Subcutaneous adipose tissue (tissue), 4 donors: ENCODE data around the gene MTA3. TPM values are rescaled to one million over a fixed set of nuclear protein-coding genes. Genes with fewer than 3 reads are reported as not detected.

Source experiments
- CTCF ChIP-seq: fragments of 450-650 bp; IDR thresholded peaks from one replicate; pipeline ENCODE4 v1.5.1; 2016; ENCODE audit warnings: low read depth, mild to moderate bottlenecking, control low read depth, antibody characterized with exemption, moderate library complexity
- total RNA-seq, 4 donors: library from RNA; depleted of rRNA; stranded (reverse); fragments of >200 nt; gene quantifications; one replicate each; pipeline ENCODE4 v1.1.0, GENCODE V29; 2016

MTA3 gene
- total RNA-seq, 4 donors from 2014 or later = 25.8 to 46.6 (median 27.1) TPM

DNA sequence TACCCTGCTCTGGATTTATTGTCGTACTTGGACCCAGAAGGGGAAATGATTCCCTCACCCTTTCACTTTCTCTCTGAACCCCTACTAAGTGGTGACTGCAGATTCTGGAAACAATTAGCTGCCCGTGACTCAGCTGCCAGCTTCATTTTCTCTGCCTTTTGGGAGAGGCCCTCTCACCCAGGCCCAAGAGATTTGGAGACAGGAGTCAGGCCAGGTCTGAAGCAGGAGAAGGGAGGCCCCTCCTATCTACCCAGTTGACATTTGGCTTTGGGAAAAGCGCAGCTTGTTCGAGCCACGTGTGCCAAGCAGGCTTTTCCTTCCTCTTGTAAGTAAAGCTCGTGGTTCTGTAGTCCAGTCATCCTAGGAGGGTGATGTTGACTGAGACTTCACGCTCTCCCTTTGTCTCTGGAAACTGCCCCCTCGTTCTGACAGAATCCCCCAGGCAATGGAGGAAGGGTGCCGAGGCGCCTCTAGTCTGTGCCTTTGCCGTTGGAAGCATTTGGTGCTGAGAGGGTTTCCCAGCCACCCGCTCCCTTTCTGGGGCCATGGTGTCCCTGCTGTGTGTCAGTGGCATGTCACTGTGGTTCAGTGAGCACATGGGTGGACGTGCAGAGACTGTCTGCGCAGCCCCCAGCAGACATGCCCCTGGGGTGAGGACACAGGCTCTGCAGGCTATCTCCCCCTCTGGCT, 186.9 kb downstream of the MTA3 start:
- TF ChIP-seq CTCF = no peak

- TF ChIP-seq CTCF = no peak
Observed at GRCh38 chr2:42756150-42756775, 187.8 kb downstream of the MTA3 start.

GRCh38 chr2:42756966-42757513, 188.6 kb downstream of the MTA3 start:
- TF ChIP-seq CTCF = no peak

- TF ChIP-seq CTCF = no peak
Observed at GRCh38 chr2:42757981-42758740, 189.7 kb downstream of the MTA3 start.

DNA sequence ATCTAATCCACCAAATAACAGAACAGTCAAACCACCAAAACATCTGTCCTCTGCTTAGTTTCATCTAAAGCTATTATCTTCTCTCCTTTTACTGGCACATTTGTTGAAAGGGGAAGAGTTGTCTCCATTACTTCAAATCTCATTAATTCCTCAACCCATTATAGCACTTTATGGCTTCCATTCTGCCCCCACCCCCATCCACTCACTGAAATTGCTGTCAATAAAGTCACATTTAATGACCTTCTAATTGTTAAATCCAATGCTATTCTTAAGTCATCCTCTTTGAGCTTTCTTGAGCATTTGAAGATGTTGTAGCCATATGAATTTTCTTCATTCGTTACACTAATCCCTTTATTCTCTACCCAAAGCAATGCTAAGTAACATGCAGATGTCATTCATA, 190.3 kb downstream of the MTA3 start:
- TF ChIP-seq CTCF = no peak

DNA sequence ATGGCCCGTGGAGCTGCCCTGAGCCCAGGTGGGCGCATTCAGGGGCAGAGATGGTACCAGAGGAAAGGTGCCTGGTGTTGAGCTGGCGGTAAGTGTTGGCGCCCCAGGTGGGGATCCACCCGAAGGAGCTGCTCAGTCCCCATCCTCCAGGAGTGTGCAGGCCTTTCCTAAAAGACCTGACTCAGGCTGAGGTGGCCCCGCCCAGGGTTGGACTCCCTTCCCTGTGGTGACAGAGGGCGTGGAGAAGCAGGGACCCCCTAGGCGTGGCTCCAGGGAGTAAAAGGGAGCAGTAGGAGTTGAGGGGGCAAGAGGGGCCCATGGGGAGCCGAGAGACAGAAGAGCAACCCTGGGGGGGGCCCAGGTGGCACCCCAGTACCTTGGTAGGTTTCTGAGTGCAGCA, 193.1 kb downstream of the MTA3 start:
- no peak for TF ChIP-seq CTCF

DNA sequence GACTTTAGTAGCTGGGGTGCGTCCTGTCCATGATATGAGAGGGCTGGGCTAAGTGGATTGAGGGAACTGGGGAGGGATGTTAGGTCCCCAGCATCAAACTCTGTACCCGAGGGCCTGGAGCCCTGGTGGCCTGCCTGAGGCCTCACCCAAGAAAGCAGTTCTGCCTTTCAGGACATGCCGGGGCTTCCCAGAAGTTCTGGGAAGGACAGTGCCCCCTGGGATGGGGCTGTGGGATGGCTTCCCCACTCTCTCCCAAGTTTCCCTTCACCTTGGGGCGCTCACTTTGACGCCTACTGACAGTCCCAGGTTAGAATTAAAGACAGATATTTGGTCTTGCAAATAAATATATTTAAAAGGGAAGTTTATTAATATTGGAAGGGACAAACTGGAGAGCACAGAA, 193.7 kb downstream of the MTA3 start:
- no peak for TF ChIP-seq CTCF
